ENCODE measurements around the gene PRKAR1B.
"Not testable (repeated sequence)": the region's sequence is repeated elsewhere in the genome, so short reads cannot be mapped to it uniquely, and the experiment has no call there.

Gene PRKAR1B

GRCh38 chr7:621572-622285 lies 105.4 kb downstream of the PRKAR1B start:
- DNase-seq (ENCODE audit: low read depth in 3 of 3) = no peak

- DNase-seq (ENCODE audit: low read depth in 3 of 3) = no peak
These were observed 106.2 kb downstream of the PRKAR1B start for GRCh38 chr7:620885-621284.

- DNase-seq (ENCODE audit: low read depth in 3 of 3) = no peak
These were observed 107.0 kb downstream of the PRKAR1B start for GRCh38 chr7:620056-620455.

GRCh38 chr7:619368-619840 lies 107.7 kb downstream of the PRKAR1B start:
- DNase-seq (ENCODE audit: low read depth in 3 of 3) = no peak

- DNase-seq (ENCODE audit: low read depth in 3 of 3) = peak in 2 of 3 experiments; percentile 30 to 47
These were observed 108.3 kb downstream of the PRKAR1B start for GRCh38 chr7:618539-619367.

- DNase-seq (ENCODE audit: low read depth in 3 of 3) = no peak
These were observed 109.2 kb downstream of the PRKAR1B start for GRCh38 chr7:617614-618538.

- no peak for DNase-seq (ENCODE audit: low read depth in 3 of 3)
These were observed 113.5 kb downstream of the PRKAR1B start for GRCh38 chr7:613442-614140.

GRCh38 chr7:611837-612236 lies 115.2 kb downstream of the PRKAR1B start:
- DNase-seq (ENCODE audit: low read depth in 3 of 3) = not testable (repeated sequence)

GRCh38 chr7:611281-611810 lies 115.7 kb downstream of the PRKAR1B start:
- no peak for DNase-seq (ENCODE audit: low read depth in 3 of 3)

GRCh38 chr7:610531-611280 lies 116.4 kb downstream of the PRKAR1B start:
- DNase-seq (ENCODE audit: low read depth in 3 of 3) = no peak

- no peak for DNase-seq (ENCODE audit: low read depth in 3 of 3)
These were observed 116.9 kb downstream of the PRKAR1B start for GRCh38 chr7:610141-610530.

- DNase-seq (ENCODE audit: low read depth in 3 of 3) = no peak
These were observed 117.7 kb downstream of the PRKAR1B start for GRCh38 chr7:609365-609764.

- no peak for DNase-seq (ENCODE audit: low read depth in 3 of 3)
These were observed 118.1 kb downstream of the PRKAR1B start for GRCh38 chr7:608954-609353.

- DNase-seq (ENCODE audit: low read depth in 3 of 3) = no peak
These were observed 118.7 kb downstream of the PRKAR1B start for GRCh38 chr7:608361-608760.

- no peak for DNase-seq (ENCODE audit: low read depth in 3 of 3)
These were observed 119.1 kb downstream of the PRKAR1B start for GRCh38 chr7:607938-608337.

- DNase-seq (ENCODE audit: low read depth in 3 of 3) = no peak
These were observed 121.2 kb downstream of the PRKAR1B start for GRCh38 chr7:605661-606450.

GRCh38 chr7:604884-605531 lies 122.1 kb downstream of the PRKAR1B start:
- no peak for DNase-seq (ENCODE audit: low read depth in 3 of 3)

GRCh38 chr7:604001-604883 lies 122.8 kb downstream of the PRKAR1B start:
- peak; percentile 86 to 94 (median 92) for DNase-seq (ENCODE audit: low read depth in 3 of 3)

All from stimulated activated CD4-positive, alpha-beta T cell treated with anti-CD3 and anti-CD28 coated beads, TNF-alpha, amount 100 ng/mL, for 4 hours (primary cell).